ENCODE results near the gene PLVAP.

PLVAP gene

DNA sequence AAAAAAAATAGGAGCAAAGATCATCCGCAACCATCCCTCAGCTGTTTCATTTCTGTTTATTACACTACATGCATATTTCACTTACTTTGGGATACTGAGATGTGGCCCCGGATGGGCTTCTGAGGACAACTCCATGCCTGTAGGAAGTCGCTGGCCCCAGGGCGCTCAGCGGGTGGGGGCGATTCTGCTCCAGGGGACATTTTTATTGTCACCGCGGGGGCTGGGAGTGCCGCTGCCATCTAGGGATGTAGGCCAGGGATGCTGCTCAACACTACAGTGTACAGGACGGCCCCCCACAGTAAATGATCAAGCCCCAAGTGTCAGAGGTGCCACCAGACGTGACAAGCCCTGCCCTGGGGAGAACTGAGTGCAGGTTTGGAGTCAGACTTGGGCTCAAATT, 34.7 kb upstream of the PLVAP start:
- TF ChIP-seq, protein P1, sequence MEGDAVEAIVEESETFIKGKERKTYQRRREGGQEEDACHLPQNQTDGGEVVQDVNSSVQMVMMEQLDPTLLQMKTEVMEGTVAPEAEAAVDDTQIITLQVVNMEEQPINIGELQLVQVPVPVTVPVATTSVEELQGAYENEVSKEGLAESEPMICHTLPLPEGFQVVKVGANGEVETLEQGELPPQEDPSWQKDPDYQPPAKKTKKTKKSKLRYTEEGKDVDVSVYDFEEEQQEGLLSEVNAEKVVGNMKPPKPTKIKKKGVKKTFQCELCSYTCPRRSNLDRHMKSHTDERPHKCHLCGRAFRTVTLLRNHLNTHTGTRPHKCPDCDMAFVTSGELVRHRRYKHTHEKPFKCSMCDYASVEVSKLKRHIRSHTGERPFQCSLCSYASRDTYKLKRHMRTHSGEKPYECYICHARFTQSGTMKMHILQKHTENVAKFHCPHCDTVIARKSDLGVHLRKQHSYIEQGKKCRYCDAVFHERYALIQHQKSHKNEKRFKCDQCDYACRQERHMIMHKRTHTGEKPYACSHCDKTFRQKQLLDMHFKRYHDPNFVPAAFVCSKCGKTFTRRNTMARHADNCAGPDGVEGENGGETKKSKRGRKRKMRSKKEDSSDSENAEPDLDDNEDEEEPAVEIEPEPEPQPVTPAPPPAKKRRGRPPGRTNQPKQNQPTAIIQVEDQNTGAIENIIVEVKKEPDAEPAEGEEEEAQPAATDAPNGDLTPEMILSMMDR (IDR thresholded peaks at IDR 0.05; ENCODE audit: insufficient read depth, low read length, poor library complexity, severe bottlenecking), result no peak
- Histone ChIP-seq H3K4me3 (replicated peaks; ENCODE audit: low read depth, low read length) (no peak overlapping the region), H3K36me3 (ENCODE audit: control insufficient read depth, insufficient read depth, low read length) (peaks cover 13% of the 10 kb centered on the region), H3K27me3 (replicated peaks; ENCODE audit: control insufficient read depth, insufficient read depth, low read length) (no peaks in the 10 kb centered on the region)
- DNase-seq (ENCODE audit: extremely low read depth, insufficient read length), result no peak

DNA sequence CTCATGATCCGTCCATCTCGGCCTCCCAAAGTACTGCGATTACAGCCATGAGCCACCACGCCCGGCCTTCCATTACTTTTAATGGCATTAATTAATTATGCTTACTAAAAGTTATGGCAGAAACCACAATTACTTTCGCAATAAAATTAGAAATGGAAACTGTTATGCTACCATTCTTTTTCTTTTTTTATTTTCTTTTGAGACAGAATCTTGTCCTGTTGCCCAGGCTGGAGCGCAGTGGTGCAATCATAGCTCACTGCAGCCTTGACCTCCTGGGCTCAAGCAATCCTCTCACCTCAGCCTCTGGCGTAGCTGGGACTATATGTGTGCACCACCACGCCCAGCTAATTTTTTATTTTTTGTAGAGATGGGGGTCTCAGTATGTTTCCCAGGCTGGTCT, 32.8 kb upstream of the PLVAP start:
- Histone ChIP-seq H3K27me3 (replicated peaks; ENCODE audit: control insufficient read depth, insufficient read depth, low read length) (no peaks in the 10 kb centered on the region), H3K36me3 (ENCODE audit: control insufficient read depth, insufficient read depth, low read length) (peaks cover 13% of the 10 kb centered on the region), H3K4me3 (replicated peaks; ENCODE audit: low read depth, low read length) (no peak overlapping the region)
- no peak for DNase-seq (ENCODE audit: extremely low read depth, insufficient read length)
- TF ChIP-seq, protein P1 (IDR thresholded peaks at IDR 0.05; ENCODE audit: insufficient read depth, low read length, poor library complexity, severe bottlenecking), result no peak

DNA sequence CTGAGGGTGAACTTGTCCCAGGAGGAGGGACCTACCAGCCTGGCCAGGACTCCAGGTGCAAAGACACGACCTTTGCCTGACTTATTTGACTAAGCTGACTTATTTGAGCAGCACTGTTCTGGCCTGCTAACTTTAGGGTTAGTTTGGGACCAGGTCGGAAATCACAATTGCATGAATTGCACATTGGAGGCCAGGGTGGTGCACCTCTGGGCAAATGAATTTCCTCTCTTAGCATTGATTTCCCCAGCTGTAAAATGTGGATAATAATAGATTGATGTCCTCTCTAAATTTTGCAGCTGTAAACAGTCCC, 29.7 kb upstream of the PLVAP start:
- DNase-seq (ENCODE audit: extremely low read depth, insufficient read length), result no peak
- TF ChIP-seq, protein P1 (IDR thresholded peaks at IDR 0.05; ENCODE audit: insufficient read depth, low read length, poor library complexity, severe bottlenecking), result no peak
- H3K27me3 ChIP-seq (replicated peaks; ENCODE audit: control insufficient read depth, insufficient read depth, low read length), result no peaks in the 10 kb centered on the region
- peak overlapping the region; percentile 98 for H3K4me3 ChIP-seq (replicated peaks; ENCODE audit: low read depth, low read length)
- H3K36me3 ChIP-seq (ENCODE audit: control insufficient read depth, insufficient read depth, low read length), result peaks cover 15% of the 10 kb centered on the region

DNA sequence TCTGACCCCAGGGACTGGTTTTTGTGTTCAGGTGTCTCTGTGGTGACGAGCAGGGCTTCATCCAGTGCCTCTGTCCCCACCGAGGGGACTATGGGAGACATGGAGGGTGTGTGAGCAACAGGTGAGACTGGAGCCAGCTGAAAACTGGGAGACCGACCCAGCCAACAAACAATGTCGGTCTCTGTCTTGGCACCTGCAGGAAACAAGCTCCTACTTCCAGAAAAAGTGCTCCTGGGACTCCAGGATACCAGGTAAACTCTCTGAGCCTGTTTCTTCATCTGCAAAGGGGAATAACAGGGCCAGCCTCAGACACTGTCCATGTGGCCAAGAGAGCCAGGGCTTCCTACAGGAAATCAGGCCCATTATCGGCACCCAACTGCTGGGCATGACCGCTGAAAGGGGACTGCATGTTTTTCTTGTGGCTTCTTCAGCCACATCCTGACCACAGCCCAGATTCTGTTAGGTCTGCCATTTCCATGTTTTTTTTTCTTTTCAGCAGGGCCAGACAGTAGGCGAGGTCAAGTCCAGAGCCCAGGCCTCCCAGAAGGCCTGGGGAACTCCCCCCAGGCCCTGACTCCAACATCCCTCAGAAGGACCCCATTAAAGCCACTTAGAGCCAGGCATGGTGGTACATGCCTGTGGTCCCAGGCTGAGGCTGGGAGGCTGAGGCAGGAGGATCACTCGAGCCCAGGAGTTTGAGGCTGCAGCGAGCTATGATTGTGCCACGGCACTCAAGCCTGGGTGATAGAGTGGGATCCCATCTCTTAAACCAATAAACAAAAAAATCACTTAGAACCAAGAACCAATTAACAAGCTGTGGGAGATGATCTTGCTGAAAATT, 29.1 kb upstream of the PLVAP start:
- H3K36me3 ChIP-seq (ENCODE audit: control insufficient read depth, insufficient read depth, low read length), result peaks cover 16% of the 10 kb centered on the region
- no peaks in the 10 kb centered on the region for H3K27me3 ChIP-seq (replicated peaks; ENCODE audit: control insufficient read depth, insufficient read depth, low read length)
- TF ChIP-seq, protein P1 (IDR thresholded peaks at IDR 0.05; ENCODE audit: insufficient read depth, low read length, poor library complexity, severe bottlenecking), result no peak
- DNase-seq (ENCODE audit: extremely low read depth, insufficient read length), result no peak
- peak overlapping the region; percentile 98 for H3K4me3 ChIP-seq (replicated peaks; ENCODE audit: low read depth, low read length)

DNA sequence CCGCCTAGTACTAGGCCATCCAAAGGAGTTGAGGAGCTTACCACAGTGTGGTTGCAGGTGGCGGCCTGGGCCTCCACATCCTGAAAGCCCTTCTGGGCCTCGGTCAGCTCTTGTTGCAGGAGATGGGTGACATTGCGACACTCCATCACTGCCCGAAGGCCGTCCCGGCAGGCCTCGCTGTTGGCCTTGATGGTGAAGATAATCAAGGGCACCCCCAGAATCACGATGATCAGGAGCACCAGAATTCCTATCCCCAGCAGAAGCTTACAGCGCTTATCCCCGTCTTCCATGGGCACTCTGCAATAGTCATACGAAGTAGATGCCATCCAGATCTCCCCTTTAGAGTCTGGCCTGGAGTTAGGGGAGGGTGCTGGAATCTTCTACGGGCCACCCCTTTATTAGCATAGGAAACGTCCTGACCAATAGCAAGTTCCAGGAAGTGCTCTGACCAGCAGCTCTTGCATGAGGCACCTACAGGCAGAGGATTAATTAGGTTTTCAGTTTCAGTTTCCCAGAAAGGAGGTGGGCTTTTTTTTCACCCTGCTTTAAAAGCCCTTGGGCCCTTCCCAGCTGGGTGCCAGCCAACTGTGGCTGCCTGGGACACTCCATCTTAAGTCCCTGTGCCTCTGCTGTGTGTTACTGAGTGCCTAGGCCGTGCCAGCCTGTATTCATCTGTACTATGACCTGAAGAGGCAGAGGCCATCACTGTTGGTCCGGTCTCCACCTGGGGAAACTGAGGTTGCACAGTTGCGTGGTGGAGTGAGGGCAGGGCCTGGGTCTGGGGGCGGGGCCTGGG, 28.3 kb upstream of the PLVAP start, which contains the start of gene BST2:
TSS of gene BST2 (minus strand) at position 381 of the 796 bp plus-strand sequence. CDS start at position 326, 55 bp downstream.
- Histone ChIP-seq H3K27me3 (replicated peaks; ENCODE audit: control insufficient read depth, insufficient read depth, low read length) (no peaks in the 10 kb centered on the region), H3K36me3 (ENCODE audit: control insufficient read depth, insufficient read depth, low read length) (peaks cover 18% of the 10 kb centered on the region), H3K4me3 (replicated peaks; ENCODE audit: low read depth, low read length) (peak within 1 kb of the TSS; percentile 98)
- TF ChIP-seq, protein P1 (IDR thresholded peaks at IDR 0.05; ENCODE audit: insufficient read depth, low read length, poor library complexity, severe bottlenecking), result no peak
- DNase-seq (ENCODE audit: extremely low read depth, insufficient read length), result peak; percentile 76

All from GM06990 (cell line).